HG03139 (cell line): ENCODE measurements around the gene PAX9.

Source experiments
- ATAC-seq: cut with Tn5 transposase; IDR thresholded peaks from one replicate; pipeline ENCODE4 v1.9.1; 2021; ENCODE audit not compliant: unreplicated experiment

The PAX9 gene

GRCh38 chr14:36655963-36656686 lies 5.5 kb upstream of the PAX9 start:
- no peak for ATAC-seq

DNA sequence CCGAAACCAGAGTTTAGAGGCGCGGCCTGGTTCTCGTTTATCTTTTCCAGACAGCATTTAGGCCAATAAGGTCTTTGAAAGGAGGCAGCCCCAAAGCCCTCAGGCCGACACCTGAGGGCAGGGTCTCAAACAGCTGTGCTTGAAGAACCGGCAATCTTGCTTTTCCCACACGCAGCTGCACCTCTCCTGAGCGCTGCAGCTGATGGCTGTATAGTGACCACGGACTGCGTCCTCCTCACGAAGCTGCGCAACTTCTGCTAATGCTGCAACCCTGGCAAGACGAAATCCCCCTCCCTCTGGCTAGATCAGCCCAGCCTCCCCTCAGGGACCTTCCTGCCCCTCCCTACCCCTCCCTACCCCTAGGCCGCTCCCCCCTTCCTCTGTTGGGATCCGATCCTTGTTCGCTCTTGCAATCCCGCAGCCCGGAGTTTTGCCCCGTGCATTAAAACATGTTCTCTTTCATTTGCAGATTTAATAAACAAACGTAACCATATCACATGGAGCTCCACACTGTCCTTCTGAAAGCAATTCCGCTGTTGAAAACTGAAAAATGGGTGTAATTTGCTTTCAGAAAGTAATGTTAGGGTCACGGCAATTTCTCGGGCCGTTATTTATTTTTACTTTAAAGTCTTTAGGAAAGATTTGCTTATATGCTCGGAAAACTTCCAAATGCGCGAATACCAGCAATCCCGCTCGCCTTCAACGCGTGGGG lies 4.8 kb upstream of the PAX9 start:
- no peak for ATAC-seq

DNA sequence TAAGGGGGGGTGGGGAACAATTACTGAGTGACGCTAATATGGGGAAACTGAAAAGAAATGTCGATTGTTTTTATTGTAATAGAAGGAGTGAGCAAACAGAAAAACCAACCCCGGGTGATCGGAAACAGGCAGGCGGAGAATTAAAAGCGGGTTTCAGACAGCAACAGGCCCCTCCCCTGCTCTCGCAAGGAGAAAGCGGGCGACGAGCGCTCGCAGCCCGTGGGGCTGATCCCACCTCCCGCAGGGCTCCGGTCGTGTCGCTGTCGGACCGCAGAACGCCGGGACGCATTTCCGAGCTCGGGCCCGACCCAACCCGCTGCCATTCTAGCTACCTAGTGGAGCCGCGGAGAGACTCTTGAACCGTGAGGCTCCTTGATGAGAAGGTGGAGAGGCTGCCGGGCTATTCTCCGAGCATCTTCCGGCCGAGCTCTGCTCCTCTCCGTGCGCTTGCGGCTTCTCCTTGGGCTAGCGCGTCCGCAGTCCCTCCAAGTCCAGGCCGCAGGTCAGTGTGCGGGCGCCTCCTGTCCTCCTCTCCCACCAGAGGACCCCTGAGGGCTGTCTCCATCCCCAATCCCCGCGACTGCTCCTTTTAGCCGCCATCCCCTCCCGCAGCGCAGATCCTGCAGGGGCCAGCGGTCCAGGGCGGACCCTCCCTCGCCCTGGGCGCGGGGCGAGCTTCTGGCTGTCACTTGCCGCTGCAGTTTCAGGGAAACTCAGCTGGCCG lies 4.1 kb upstream of the PAX9 start:
- no peak for ATAC-seq

DNA sequence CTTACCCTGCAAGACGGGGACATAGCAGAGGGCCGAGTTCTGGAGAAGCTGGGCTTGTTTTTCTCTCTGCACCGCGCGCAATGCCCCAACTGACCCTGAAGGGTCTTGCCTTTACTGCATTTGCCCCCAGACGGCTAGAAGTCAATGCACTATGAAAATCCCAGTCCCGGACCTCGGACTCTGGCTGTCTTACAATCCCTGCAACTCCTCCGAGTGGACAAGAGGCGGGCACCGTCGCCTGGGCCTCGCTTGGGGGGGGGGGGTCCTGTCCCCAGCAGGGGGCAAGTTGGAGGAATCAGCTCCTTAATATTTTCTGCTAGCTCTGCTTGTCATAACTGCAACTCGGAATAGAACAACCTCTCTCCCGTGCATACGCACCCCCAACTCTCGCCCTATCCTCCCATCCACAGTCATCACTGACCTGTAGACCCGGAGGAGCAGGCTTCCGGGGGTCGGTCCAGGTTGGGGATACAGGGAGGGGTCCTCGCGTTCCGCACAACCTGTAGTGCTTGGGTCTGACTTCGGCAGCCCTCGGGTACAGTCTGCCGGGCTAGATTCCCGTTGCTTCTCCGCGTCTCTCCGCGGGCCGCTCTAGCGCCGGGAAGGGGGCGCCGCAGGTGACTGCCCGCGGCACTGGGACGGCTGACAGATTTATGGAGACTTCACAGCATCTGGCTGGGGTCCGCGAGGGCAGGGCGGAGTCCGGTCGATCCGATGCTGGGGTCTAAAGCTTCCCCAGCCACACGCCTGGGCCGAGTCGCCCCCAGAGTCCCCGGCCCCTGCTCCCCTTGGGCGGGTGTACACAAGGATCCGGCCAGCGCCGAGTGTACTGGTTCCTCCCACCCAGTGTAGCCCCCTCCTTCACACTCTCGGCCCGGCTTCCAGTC lies 3.3 kb upstream of the PAX9 start:
- ATAC-seq: no peak

DNA sequence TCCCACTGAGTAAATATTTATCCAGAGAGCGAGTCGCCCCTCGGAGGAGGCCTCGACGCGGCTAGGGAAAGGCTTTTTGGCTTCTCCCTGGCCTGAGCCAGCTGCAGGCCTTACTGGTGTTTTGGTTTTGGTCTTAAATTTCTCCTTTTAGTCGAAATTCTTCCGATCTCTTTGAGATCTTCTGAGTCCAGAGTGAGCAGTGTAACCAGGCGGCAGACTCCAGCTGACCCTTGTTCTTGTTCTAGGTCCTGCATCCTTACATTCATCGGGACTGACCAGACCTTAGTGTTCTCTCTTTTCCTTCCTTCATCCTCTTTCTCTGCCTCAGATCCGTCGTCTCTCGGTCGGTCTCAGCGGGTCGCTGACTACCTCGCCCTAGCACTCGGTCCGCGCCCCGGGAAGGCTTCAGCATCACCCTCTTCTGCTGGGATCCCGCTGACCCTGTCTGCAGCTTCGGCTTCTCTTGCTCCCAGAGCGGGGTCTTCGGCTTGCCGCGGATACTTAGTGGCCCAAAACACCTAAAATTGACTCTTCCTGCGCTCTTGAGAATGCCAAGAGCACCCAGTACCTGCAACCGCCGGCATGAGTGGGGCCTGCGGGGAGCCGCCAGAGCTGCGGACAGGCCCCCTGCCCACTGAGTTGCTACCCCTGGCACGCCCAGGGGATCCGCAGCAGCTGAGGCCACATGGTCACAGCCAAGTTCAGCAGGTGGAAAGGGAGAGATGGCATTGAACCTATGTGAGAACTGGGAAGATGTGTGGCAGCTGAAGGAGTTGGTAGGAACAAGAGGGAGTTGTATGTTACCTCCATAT lies 2.4 kb upstream of the PAX9 start:
- ATAC-seq: no peak

GRCh38 chr14:36659822-36660735 lies 1.6 kb upstream of the PAX9 start:
- ATAC-seq: no peak

DNA sequence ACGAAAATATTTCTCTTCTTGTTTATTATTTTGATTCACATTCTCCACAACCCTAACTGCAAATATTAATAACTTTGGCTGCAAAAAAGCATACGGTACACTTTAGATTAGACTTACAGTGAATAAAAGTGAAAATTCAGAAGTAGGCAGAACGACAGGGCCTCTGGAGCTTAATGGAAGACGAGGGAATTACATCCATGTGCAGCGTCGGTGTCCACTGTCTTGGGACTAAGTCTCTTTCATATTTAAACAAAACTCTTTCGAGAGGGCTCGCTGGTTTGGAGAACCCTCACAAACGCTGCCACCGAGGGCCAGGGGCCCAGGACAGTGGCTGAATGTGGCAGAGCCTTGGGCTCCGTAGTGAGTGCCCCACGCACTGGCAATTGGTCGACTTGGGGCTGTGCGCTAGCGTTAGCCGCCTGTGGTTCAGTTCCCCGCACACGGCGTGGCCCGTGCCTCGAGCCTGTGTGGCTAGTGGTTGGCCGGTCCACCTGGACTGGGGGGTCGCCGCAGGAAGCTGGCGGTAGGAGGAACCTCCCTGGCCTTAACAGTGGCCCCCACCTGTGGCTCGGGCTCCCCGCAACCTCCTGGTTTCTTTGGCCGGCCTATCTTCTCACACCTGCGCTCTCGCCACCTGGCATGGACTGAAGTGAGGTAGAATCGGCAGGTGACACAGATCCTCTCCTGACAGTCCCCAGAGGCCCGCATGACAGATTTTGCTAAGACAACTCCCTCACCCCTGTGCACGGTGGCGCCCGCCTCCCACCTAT lies 739 bp upstream of the PAX9 start:
- no peak for ATAC-seq

GRCh38 chr14:36662258-36662542 lies 540 bp downstream of the PAX9 start:
- no peak for ATAC-seq

DNA sequence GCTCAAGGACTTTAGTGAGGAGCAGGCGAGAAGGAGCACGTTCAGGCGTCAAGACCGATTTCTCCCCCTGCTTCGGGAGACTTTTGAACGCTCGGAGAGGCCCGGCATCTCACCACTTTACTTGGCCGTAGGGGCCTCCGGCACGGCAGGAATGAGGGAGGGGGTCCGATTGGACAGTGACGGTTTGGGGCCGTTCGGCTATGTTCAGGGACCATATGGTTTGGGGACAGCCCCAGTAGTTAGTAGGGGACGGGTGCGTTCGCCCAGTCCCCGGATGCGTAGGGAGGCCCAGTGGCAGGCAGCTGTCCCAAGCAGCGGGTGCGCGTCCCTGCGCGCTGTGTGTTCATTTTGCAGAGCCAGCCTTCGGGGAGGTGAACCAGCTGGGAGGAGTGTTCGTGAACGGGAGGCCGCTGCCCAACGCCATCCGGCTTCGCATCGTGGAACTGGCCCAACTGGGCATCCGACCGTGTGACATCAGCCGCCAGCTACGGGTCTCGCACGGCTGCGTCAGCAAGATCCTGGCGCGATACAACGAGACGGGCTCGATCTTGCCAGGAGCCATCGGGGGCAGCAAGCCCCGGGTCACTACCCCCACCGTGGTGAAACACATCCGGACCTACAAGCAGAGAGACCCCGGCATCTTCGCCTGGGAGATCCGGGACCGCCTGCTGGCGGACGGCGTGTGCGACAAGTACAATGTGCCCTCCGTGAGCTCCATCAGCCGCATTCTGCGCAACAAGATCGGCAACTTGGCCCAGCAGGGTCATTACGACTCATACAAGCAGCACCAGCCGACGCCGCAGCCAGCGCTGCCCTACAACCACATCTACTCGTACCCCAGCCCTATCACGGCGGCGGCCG lies 1.1 kb downstream of the PAX9 start:
- no peak for ATAC-seq

- no peak for ATAC-seq
Observed at GRCh38 chr14:36663404-36664321, 2.0 kb downstream of the PAX9 start.

DNA sequence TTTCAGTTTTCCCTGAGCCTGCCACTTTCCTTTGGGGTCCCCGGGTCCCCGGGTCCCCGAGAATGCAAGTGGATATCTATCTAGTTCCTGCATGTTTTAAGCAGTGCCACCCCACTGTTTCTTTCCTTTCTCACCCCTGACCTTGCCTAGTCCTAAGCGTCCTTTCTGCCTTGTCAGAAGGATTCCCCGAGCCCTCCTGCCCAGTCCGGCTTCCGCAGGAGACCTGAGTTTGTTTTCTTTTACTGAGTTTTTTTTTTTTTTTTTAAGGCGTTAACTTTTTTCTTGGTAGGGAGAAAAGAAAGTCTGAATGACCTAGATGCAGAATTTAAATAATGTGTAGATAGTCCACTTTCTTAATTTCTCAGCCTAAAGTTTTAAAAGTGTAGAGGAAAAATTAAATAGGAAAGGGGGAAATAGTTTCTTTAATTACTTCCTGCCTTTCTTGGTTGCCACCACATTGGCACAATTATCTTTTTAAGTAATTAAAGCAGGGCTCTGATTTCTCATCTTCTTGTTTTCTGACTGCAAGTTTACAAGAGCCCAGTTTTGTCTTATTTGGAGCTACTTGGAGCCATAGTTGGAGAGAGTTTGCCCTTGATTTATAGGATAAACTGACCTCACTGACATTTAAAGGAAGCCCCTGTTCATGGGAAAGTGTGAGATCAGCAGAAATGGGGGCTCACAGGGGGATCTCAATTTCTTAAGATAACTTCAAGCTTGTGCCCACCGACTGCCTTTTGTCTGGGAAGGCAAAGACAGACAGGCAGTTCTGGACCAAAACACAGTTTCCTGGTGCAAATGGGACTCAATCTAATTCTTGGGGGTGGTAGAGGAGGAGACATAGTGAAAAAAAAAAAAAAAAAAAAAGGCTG lies 2.9 kb downstream of the PAX9 start:
- ATAC-seq: no peak

GRCh38 chr14:36665887-36666415 lies 4.3 kb downstream of the PAX9 start:
- no peak for ATAC-seq

DNA sequence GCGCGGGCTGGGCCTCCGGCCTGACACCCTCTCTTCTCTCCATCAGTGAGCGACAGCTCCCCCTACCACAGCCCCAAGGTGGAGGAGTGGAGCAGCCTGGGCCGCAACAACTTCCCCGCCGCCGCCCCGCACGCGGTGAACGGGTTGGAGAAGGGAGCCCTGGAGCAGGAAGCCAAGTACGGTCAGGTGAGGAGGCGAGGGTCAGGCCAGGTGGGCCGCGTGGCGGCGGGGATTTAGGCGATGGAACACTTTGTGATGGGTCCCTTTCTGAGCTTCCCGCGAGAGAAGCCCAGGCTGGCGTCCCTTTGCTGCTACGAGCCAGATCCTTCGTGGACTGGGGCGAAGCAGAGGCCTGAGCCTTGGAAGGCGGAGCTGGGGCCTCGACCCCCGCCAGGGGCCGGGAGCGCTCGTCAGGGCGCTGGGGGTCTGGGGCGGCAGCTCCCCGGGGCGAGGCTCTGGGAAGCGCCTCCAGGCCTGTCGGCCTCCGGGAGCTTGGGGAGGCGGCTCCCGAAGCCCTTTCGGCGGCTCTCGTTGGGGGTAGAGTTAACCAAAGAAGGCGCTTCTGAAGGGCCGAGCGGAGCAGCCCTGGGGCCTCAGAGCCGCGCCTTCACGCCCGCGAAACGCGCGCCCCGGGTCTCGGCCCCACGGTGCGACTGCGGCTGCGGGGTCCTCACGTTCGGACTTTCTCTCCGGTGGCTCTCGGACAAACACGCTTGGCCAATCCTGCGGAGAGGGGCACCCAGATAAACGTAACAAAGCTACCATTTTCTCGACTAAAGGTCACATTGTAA lies 5.0 kb downstream of the PAX9 start:
- no peak for ATAC-seq

DNA sequence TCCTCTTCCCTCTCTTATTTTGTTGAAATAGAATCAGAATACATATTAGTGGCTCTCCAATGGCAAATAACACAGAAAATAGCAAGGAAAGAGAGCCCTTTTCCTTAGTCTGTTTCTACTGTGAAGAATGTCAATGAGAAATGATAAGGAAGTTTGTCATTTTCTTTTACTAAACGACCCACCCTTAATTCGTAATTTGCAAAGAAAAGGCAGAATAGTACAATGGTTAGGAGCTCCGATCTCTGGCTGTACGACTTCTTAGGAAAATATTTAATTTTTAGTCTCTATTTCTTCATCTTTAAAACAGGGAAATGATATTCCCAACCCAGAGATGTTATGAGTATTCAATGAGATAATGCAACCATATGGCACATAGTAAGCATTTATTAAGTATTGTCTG lies 6.0 kb downstream of the PAX9 start:
- ATAC-seq: no peak

- ATAC-seq: no peak
Observed at GRCh38 chr14:36671149-36671548, 9.5 kb downstream of the PAX9 start.
